Measurements from ENCODE around the gene CORO2B.
"Not testable (repeated sequence)": the region's sequence is repeated elsewhere in the genome, so short reads cannot be mapped to it uniquely, and the experiment has no call there.

Gene CORO2B

DNA sequence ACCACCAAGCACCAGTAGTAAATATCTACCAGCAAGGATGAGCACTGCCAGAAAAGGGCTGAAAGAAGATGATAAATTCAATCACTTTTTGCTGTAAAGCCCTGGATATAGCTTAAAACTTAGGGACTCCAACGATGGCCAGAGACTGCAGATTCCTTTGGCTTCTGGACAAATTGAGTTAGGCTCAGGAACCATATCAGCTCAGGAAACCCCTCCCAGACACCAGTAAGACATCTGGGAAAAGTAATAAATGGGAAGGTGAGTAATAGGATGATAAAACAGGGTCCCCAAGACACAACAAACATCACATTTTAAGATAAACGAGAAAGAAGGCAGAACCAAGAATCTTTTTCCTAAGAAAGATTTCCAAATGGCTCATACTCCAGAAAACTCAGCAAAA lies 176.9 kb downstream of the CORO2B start:
- no peaks in the 10 kb centered on the region for H3K9me3 ChIP-seq (replicated peaks; ENCODE audit: insufficient read depth, low read length)

GRCh38 chr15:68759982-68760579 lies 181.3 kb downstream of the CORO2B start:
- not testable (repeated sequence) for H3K4me3 ChIP-seq (ENCODE audit: low read length); H3K9ac ChIP-seq (ENCODE audit: low read length); H4K20me1 ChIP-seq (ENCODE audit: insufficient read depth, low read length); H3K36me3 ChIP-seq (replicated peaks; ENCODE audit: insufficient read depth, low read length); H3K27ac ChIP-seq (ENCODE audit: low read length); DNase-seq; H2AFZ ChIP-seq (ENCODE audit: low read length); H3K27me3 ChIP-seq (replicated peaks; ENCODE audit: insufficient read depth, low read length); H3K4me1 ChIP-seq (ENCODE audit: low read length); H3F3A ChIP-seq (ENCODE audit: insufficient read depth, low read length); H3K4me2 ChIP-seq (ENCODE audit: low read depth, low read length); H3K9me3 ChIP-seq (replicated peaks; ENCODE audit: insufficient read depth, low read length); H3K79me2 ChIP-seq (ENCODE audit: low read length); H3K9me2 ChIP-seq (replicated peaks; ENCODE audit: insufficient read depth, low read length)

More for the DNA sequence above, 176.9 kb downstream of the CORO2B start:
- Histone ChIP-seq H4K20me1 (ENCODE audit: insufficient read depth, low read length) (no peaks in the 10 kb centered on the region), H3F3A (ENCODE audit: insufficient read depth, low read length) (no peaks in the 10 kb centered on the region), H3K4me2 (ENCODE audit: low read depth, low read length) (no peak overlapping the region), H3K36me3 (replicated peaks; ENCODE audit: insufficient read depth, low read length) (no peaks in the 10 kb centered on the region), H3K9ac (ENCODE audit: low read length) (no peak overlapping the region), H3K27ac (ENCODE audit: low read length) (no peak overlapping the region), H3K79me2 (ENCODE audit: low read length) (no peaks in the 10 kb centered on the region), H3K4me3 (ENCODE audit: low read length) (no peak overlapping the region), H3K4me1 (ENCODE audit: low read length) (no peaks in the 10 kb centered on the region), H2AFZ (ENCODE audit: low read length) (no peak overlapping the region), H3K9me2 (replicated peaks; ENCODE audit: insufficient read depth, low read length) (no peaks in the 10 kb centered on the region), H3K27me3 (replicated peaks; ENCODE audit: insufficient read depth, low read length) (no peaks in the 10 kb centered on the region)
- TF ChIP-seq EZH2phosphoT487 (IDR thresholded peaks at IDR 0.05; ENCODE audit: low read length), result no peak
- TF ChIP-seq EZH2 (optimal IDR thresholded peaks at IDR 0.05; ENCODE audit: low read depth, low read length), result no peak
- TF ChIP-seq CTCF (IDR thresholded peaks at IDR 0.05; ENCODE audit: low read length), result no peak
- DNase-seq, result no peak

DNA sequence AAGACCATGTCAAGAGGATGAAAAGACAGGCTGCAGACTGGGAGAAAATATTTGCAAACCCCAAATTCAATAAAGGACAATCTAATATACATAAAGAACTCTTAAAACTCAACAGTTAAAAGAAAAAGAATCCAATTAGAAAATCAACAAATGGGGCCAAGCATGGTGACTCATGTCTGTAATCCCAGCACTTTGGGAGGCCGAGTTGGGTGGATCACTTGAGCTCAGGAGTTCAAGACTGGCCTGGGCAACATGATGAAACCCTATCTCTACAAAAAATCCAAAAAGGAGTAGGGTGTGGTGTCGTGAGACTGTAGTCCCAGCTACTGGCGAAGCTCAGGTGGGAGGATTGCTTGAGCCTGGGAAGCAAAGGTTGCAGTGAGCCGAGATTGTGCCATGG lies 184.3 kb downstream of the CORO2B start:
- Histone ChIP-seq H3K4me3 (ENCODE audit: low read length) (no peak overlapping the region), H3K36me3 (replicated peaks; ENCODE audit: insufficient read depth, low read length) (no peaks in the 10 kb centered on the region), H3K27ac (ENCODE audit: low read length) (no peak overlapping the region), H3K9me2 (replicated peaks; ENCODE audit: insufficient read depth, low read length) (no peaks in the 10 kb centered on the region), H3K4me1 (ENCODE audit: low read length) (no peaks in the 10 kb centered on the region), H3K27me3 (replicated peaks; ENCODE audit: insufficient read depth, low read length) (no peaks in the 10 kb centered on the region), H2AFZ (ENCODE audit: low read length) (no peak overlapping the region), H3K9me3 (replicated peaks; ENCODE audit: insufficient read depth, low read length) (no peaks in the 10 kb centered on the region), H3K9ac (ENCODE audit: low read length) (no peak overlapping the region), H4K20me1 (ENCODE audit: insufficient read depth, low read length) (no peaks in the 10 kb centered on the region), H3F3A (ENCODE audit: insufficient read depth, low read length) (no peaks in the 10 kb centered on the region), H3K79me2 (ENCODE audit: low read length) (no peaks in the 10 kb centered on the region), H3K4me2 (ENCODE audit: low read depth, low read length) (no peak overlapping the region)
- DNase-seq, result no peak
- TF ChIP-seq CTCF (IDR thresholded peaks at IDR 0.05; ENCODE audit: low read length), result no peak
- TF ChIP-seq EZH2phosphoT487 (IDR thresholded peaks at IDR 0.05; ENCODE audit: low read length), result no peak
- no peak for TF ChIP-seq EZH2 (optimal IDR thresholded peaks at IDR 0.05; ENCODE audit: low read depth, low read length)

DNA sequence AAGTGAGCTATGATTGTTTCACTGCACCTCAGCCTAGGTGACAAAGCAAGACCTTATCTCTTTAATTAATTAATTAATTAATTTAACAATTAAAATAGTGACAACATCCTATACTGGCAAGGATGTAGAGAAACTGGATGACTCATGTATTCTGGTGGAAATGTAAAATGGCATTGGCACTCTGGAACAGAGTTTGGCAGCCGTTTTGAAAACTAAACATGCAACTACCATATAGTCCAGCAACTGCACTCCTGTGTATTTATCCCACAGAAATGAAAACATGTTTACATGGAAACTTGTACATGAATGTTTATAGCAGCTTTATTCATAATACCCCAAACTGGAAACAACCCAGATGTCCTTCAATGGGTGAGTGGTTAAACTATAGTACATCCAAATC lies 185.3 kb downstream of the CORO2B start:
- Histone ChIP-seq H3K4me3 (ENCODE audit: low read length) (no peak overlapping the region), H3K9ac (ENCODE audit: low read length) (no peak overlapping the region), H3K4me1 (ENCODE audit: low read length) (no peaks in the 10 kb centered on the region), H3K27ac (ENCODE audit: low read length) (no peak overlapping the region), H4K20me1 (ENCODE audit: insufficient read depth, low read length) (no peaks in the 10 kb centered on the region), H3K79me2 (ENCODE audit: low read length) (no peaks in the 10 kb centered on the region), H3F3A (ENCODE audit: insufficient read depth, low read length) (no peaks in the 10 kb centered on the region), H3K9me2 (replicated peaks; ENCODE audit: insufficient read depth, low read length) (no peaks in the 10 kb centered on the region), H3K9me3 (replicated peaks; ENCODE audit: insufficient read depth, low read length) (no peaks in the 10 kb centered on the region), H3K36me3 (replicated peaks; ENCODE audit: insufficient read depth, low read length) (no peaks in the 10 kb centered on the region), H3K4me2 (ENCODE audit: low read depth, low read length) (no peak overlapping the region), H3K27me3 (replicated peaks; ENCODE audit: insufficient read depth, low read length) (no peaks in the 10 kb centered on the region), H2AFZ (ENCODE audit: low read length) (no peak overlapping the region)
- TF ChIP-seq EZH2 (optimal IDR thresholded peaks at IDR 0.05; ENCODE audit: low read depth, low read length), result no peak
- TF ChIP-seq CTCF (IDR thresholded peaks at IDR 0.05; ENCODE audit: low read length), result no peak
- no peak for TF ChIP-seq EZH2phosphoT487 (IDR thresholded peaks at IDR 0.05; ENCODE audit: low read length)
- no peak for DNase-seq
